Breast epithelium (tissue), 4 donors: ENCODE data around the gene MPDU1. TPM values are rescaled to one million over a fixed set of nuclear protein-coding genes. Genes with fewer than 3 reads are reported as not detected.

Experiments
- DNase-seq, 2 donors: peaks; one replicate each; pipeline ENCODE4 v3.0.0-alpha.2; 2019; ENCODE audit warnings: low spot score in 2 of 2
- H3K27ac ChIP-seq, 2 donors: fragments of 200-600 bp; sonication (generic) in 1 of 2; one replicate each; pipeline ENCODE4 v1.5.1; 2016 to 2019; ENCODE audit warnings: mild to moderate bottlenecking in 1 of 2
- H3K27me3 ChIP-seq, 2 donors: fragments of 200-600 bp; sonication (generic) in 1 of 2; one replicate each; pipeline versions ENCODE4 v1.5.1 to v1.6.0; 2017 to 2019; ENCODE audit warnings: control low read depth in 1 of 2, mild to moderate bottlenecking in 1 of 2
- H3K36me3 ChIP-seq: fragments of 200-600 bp; one replicate; pipeline ENCODE4 v1.5.1; 2019
- H3K4me1 ChIP-seq, 2 donors: fragments of 200-600 bp; sonication (generic); one replicate each; pipeline ENCODE4 v1.5.1; 2016 to 2019; ENCODE audit warnings: control low read depth in 1 of 2
- H3K4me3 ChIP-seq, 3 donors: fragments of 200-600 bp; sonication (generic); 1 replicate in 2 of 3; 2 replicates in 1 of 3; pipeline ENCODE4 v1.5.1; 2016 to 2019; ENCODE audit warnings: mild to moderate bottlenecking in 3 of 3, moderate library complexity in 2 of 3
- H3K9me3 ChIP-seq, 2 donors: fragments of 200-600 bp; sonication (generic) in 1 of 2; one replicate each; pipeline ENCODE4 v1.5.1; 2016 to 2019; ENCODE audit warnings: control low read depth in 1 of 2
- POLR2A ChIP-seq: fragments of 450-650 bp; IDR thresholded peaks from one replicate; pipeline ENCODE4 v1.6.1; 2016; ENCODE audit warnings: antibody characterized with exemption, mild to moderate bottlenecking, moderate library complexity
- POLR2AphosphoS5 ChIP-seq, 3 donors: sonication (generic); formaldehyde crosslinking; IDR thresholded peaks; one replicate each; pipeline ENCODE4 v1.6.1; 2017; ENCODE audit warnings: antibody characterized with exemption in 3 of 3
- intact Hi-C: fragments of 100-400 bp; cut with DNase I; formaldehyde crosslinking; loops from one replicate; pipeline ENCODE4 v1.15.1; 2023; ENCODE audit warnings: low total_unique reads
- total RNA-seq, 3 donors: library from RNA; depleted of rRNA; stranded (reverse); fragments of >200 nt; gene quantifications; one replicate each; pipeline ENCODE4 v1.1.0, GENCODE V29; 2016
- TF ChIP-seq, protein P1 (sequence below), 3 donors: fragments of 450-650 bp; IDR thresholded peaks; one replicate each; pipeline ENCODE4 v1.5.1; 2016 to 2017; ENCODE audit warnings: antibody characterized with exemption in 3 of 3, mild to moderate bottlenecking in 3 of 3, moderate library complexity in 3 of 3

Gene MPDU1
- total RNA-seq, 3 donors from 2014 or later: 66.6 to 140 (median 74.4) TPM

DNA sequence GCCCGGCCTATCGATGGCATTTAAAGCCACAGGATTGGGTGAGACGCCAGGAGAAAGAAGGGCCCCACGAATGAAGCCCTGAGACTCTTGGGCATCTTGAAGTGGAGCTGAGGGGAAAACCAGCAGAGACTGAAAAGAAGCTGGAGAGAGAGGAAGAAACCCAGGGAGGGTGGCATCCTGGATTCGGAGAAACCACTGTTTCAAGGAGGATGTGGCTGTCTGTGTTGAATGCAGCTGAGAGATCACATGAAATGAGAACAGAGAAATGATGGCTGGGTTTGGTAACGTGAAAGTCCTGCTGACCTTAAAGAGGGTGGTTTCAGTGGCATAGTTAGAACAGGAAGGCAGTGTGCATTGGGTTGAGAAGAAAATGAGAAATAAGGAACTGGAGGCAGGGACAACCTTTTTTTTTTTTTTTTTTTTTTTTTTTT is 31.0 kb upstream of the MPDU1 start:
- H3K27me3 ChIP-seq: no peaks in the 10 kb centered on the region
- H3K9me3 ChIP-seq: no peaks in the 10 kb centered on the region
- H3K4me3 ChIP-seq: no peak overlapping the region
- TF ChIP-seq POLR2A (no peak), POLR2AphosphoS5 (IDR thresholded peaks at IDR 0.05) (no peak)
- TF ChIP-seq, protein P1, sequence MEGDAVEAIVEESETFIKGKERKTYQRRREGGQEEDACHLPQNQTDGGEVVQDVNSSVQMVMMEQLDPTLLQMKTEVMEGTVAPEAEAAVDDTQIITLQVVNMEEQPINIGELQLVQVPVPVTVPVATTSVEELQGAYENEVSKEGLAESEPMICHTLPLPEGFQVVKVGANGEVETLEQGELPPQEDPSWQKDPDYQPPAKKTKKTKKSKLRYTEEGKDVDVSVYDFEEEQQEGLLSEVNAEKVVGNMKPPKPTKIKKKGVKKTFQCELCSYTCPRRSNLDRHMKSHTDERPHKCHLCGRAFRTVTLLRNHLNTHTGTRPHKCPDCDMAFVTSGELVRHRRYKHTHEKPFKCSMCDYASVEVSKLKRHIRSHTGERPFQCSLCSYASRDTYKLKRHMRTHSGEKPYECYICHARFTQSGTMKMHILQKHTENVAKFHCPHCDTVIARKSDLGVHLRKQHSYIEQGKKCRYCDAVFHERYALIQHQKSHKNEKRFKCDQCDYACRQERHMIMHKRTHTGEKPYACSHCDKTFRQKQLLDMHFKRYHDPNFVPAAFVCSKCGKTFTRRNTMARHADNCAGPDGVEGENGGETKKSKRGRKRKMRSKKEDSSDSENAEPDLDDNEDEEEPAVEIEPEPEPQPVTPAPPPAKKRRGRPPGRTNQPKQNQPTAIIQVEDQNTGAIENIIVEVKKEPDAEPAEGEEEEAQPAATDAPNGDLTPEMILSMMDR (IDR thresholded peaks at IDR 0.05): no peak
- no peak overlapping the region for H3K27ac ChIP-seq
- intact Hi-C loops: no loop called here
- H3K36me3 ChIP-seq: no peaks in the 10 kb centered on the region
- no peak for DNase-seq
- H3K4me1 ChIP-seq: peaks cover 8 to 12% of the 10 kb centered on the region in 2 donors

DNA sequence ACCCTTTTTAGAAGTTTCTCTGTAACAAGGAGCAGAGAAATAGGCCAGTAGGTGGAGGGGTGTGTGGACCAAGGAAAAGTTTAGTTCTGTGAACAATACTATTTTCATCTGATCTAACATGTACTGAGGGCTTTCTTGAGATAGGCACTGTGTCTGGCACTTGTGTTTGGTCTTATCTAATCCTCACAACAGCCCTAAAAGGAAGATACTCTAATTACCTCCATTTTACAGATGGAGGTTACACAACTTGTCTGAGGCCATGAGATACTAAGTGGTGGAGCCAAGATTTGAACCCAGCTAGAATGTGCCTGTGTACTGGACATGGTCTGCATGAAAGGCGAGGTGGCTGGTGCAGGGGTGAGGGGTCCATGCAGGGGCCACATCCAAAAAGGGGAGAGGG is 30.3 kb upstream of the MPDU1 start:
- Histone ChIP-seq H3K27ac (peak overlapping the region in 1 of 2 donors; percentile 12), H3K9me3 (no peaks in the 10 kb centered on the region), H3K36me3 (no peaks in the 10 kb centered on the region), H3K27me3 (no peaks in the 10 kb centered on the region), H3K4me3 (no peak overlapping the region), H3K4me1 (peaks cover 8 to 15% of the 10 kb centered on the region in 2 donors)
- TF ChIP-seq POLR2A (no peak), POLR2AphosphoS5 (IDR thresholded peaks at IDR 0.05) (no peak)
- TF ChIP-seq, protein P1 (IDR thresholded peaks at IDR 0.05): no peak
- intact Hi-C loops: no loop called here
- DNase-seq: no peak

DNA sequence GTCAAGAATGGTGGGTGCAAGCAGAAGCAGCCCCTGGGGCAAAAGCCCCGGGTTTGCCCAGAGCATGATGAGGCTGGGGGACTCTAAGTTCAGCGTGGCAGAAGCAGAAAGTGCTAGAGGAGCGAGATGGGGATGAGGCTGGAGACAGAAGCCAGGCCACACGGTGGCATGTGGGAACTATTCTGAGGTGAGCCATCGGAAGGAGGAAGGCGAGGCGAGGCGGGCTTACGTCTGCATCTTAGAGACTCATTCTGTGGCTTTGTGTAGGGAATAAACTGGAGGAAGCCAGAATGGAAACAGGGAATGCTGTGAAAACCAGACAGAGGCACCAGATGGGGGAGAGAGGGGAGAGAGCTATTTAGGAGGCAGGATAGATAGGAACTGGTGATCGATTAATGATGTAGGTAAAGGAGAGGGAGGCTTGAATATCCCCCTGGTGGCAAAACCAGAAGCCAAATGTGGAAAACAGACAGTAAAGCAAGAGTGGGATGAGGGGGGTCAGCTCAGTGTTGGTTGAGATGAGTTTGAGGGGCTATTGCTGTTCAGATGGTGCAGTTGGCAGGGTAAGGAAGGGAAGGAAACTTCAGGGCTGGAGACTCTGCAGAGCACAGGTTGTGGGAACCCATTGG is 28.2 kb upstream of the MPDU1 start:
- no peaks in the 10 kb centered on the region for H3K9me3 ChIP-seq
- H3K4me3 ChIP-seq: no peak overlapping the region
- peaks cover 9 to 17% of the 10 kb centered on the region in 2 donors for H3K4me1 ChIP-seq
- H3K36me3 ChIP-seq: no peaks in the 10 kb centered on the region
- no peak for DNase-seq
- intact Hi-C loops: loop anchor here (5.0 kb wide), 1 partner anchor 248 kb away; the partner anchor contains the start of gene EIF5A
- no peaks in the 10 kb centered on the region for H3K27me3 ChIP-seq
- no peak overlapping the region for H3K27ac ChIP-seq
- TF ChIP-seq POLR2A (no peak), POLR2AphosphoS5 (IDR thresholded peaks at IDR 0.05) (no peak)
- TF ChIP-seq, protein P1 (IDR thresholded peaks at IDR 0.05): no peak

DNA sequence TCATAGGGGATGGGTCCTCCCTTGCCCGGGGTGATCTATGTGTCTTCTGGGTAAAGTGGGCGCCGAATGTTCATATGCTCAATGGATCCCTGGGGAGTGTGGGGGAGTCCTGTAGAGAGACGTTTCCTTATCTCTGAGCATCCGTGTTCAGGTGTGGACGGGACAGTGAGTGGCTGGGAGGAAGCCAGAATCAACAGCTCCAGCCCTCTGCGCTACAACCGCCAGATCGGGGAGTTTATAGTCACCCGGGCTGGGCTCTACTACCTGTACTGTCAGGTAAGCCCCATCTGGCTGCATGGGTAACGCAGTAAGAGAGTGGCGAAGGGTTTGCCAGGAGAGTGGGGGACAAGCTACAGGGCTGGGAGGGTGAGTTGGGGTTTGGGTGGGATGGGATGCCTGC is 27.0 kb upstream of the MPDU1 start:
- no peaks in the 10 kb centered on the region for H3K27me3 ChIP-seq
- H3K27ac ChIP-seq: peak overlapping the region; percentile 98 to 99
- no peaks in the 10 kb centered on the region for H3K36me3 ChIP-seq
- TF ChIP-seq POLR2AphosphoS5 (IDR thresholded peaks at IDR 0.05): no peak
- intact Hi-C loops: loop anchor here (5.0 kb wide), 1 partner anchor 249 kb away; the partner anchor contains the start of gene EIF5A
- no peak overlapping the region for H3K4me3 ChIP-seq
- H3K9me3 ChIP-seq: no peaks in the 10 kb centered on the region
- DNase-seq: no peak
- peaks cover 9 to 22% of the 10 kb centered on the region in 2 donors for H3K4me1 ChIP-seq

DNA sequence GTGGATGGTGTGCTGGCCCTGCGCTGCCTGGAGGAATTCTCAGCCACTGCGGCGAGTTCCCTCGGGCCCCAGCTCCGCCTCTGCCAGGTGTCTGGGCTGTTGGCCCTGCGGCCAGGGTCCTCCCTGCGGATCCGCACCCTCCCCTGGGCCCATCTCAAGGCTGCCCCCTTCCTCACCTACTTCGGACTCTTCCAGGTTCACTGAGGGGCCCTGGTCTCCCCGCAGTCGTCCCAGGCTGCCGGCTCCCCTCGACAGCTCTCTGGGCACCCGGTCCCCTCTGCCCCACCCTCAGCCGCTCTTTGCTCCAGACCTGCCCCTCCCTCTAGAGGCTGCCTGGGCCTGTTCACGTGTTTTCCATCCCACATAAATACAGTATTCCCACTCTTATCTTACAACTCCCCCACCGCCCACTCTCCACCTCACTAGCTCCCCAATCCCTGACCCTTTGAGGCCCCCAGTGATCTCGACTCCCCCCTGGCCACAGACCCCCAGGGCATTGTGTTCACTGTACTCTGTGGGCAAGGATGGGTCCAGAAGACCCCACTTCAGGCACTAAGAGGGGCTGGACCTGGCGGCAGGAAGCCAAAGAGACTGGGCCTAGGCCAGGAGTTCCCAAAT is 26.4 kb upstream of the MPDU1 start:
- H3K27me3 ChIP-seq: no peaks in the 10 kb centered on the region
- H3K27ac ChIP-seq: peak overlapping the region; percentile 98 to 99
- H3K4me3 ChIP-seq: peak overlapping the region in 1 of 3 donors; percentile 81
- H3K36me3 ChIP-seq: no peaks in the 10 kb centered on the region
- no peaks in the 10 kb centered on the region for H3K9me3 ChIP-seq
- DNase-seq: peak in 1 of 2 donors; percentile 34
- TF ChIP-seq POLR2A (no peak), POLR2AphosphoS5 (IDR thresholded peaks at IDR 0.05) (no peak)
- TF ChIP-seq, protein P1 (IDR thresholded peaks at IDR 0.05): peak in 1 of 3 donors; percentile 7
- H3K4me1 ChIP-seq: peaks cover 9 to 22% of the 10 kb centered on the region in 2 donors
- intact Hi-C loops: loop anchor here (5.0 kb wide), 1 partner anchor 250 kb away; the partner anchor contains the start of gene EIF5A
